ENCODE data around the gene MDK. TPM values are rescaled to one million over a fixed set of nuclear protein-coding genes. Genes with fewer than 3 reads are reported as not detected.
A peak's percentile ranks its signal among the peaks of the same experiment; 100 is the strongest.

MDK gene
- total and polyA plus RNA-seq, 2 of the 13 experiments (the other 11 are each of a cell fraction or from before 2014, with no cell fraction given) = 312 to 407 TPM

DNA sequence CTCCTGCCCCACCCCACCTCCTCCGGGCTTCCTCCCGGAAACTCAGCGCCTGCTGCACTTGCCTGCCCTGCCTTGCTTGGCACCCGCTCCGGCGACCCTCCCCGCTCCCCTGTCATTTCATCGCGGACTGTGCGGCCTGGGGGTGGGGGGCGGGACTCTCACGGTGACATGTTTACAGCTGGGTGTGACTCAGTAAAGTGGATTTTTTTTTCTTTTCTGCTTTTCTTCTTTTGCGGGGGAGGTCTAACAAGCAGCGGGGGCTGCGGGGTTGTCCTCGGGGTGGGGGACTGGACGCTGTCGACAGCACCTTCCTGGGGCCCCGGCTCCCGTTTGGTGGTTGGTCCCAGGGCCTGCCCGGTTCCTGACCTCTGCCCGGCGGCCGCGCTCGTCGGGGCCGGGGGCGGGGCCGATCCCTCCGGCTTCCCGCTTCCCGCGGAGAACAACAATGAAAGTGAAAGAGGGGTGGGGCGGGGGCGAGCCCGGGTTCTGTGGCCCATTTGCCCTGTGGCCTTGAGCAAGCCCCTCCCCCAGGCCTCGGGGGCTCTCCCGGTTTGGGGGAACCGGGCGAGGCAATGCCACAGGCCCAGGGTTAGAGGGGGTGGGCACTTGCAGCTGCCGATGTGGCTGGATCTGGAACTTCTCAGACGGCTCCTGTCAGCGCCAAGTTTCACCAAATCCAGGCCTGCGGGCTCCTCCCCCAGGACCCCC, 975 bp upstream of the MDK start (continued):
- no peak for TF ChIP-seq ZNF207 (IDR thresholded peaks at IDR 0.05; ENCODE audit: borderline replicate concordance)
- TF ChIP-seq HDAC2 (CRISPR knock-in tag; IDR thresholded peaks at IDR 0.05) = 0 out of 2 replicates have a peak, but pooled peaks have one; percentile 15
- TF ChIP-seq, protein P1, sequence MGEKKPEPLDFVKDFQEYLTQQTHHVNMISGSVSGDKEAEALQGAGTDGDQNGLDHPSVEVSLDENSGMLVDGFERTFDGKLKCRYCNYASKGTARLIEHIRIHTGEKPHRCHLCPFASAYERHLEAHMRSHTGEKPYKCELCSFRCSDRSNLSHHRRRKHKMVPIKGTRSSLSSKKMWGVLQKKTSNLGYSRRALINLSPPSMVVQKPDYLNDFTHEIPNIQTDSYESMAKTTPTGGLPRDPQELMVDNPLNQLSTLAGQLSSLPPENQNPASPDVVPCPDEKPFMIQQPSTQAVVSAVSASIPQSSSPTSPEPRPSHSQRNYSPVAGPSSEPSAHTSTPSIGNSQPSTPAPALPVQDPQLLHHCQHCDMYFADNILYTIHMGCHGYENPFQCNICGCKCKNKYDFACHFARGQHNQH (CRISPR knock-in tag; IDR thresholded peaks at IDR 0.05) = 0 out of 2 replicates have a peak, but pooled peaks have one; percentile 20
- no peak for TF ChIP-seq SIX1 (CRISPR knock-in tag; IDR thresholded peaks at IDR 0.05; ENCODE audit: borderline replicate concordance)
- peak; percentile 67; the same call in 1 of the 2 replicates for TF ChIP-seq HDAC1 (CRISPR knock-in tag; IDR thresholded peaks at IDR 0.05)
- no peak for TF ChIP-seq ZFAT (CRISPR knock-in tag; conservative IDR thresholded peaks at IDR 0.05)
- TF ChIP-seq AGO1 (IDR thresholded peaks at IDR 0.05; ENCODE audit: low read depth, low read length, poor library complexity, severe bottlenecking) = peak; percentile 92
- TF ChIP-seq TARDBP (CRISPR knock-in tag; IDR thresholded peaks at IDR 0.05) = 0 out of 2 replicates have a peak, but pooled peaks have one; percentile 28
- TF ChIP-seq FOXM1 (CRISPR knock-in tag; IDR thresholded peaks at IDR 0.05) = no peak
- TF ChIP-seq STAT5B (CRISPR knock-in tag; IDR thresholded peaks at IDR 0.05) = no peak
- no peak for TF ChIP-seq ZKSCAN5 (CRISPR knock-in tag; IDR thresholded peaks at IDR 0.05)
- TF ChIP-seq, protein P2, sequence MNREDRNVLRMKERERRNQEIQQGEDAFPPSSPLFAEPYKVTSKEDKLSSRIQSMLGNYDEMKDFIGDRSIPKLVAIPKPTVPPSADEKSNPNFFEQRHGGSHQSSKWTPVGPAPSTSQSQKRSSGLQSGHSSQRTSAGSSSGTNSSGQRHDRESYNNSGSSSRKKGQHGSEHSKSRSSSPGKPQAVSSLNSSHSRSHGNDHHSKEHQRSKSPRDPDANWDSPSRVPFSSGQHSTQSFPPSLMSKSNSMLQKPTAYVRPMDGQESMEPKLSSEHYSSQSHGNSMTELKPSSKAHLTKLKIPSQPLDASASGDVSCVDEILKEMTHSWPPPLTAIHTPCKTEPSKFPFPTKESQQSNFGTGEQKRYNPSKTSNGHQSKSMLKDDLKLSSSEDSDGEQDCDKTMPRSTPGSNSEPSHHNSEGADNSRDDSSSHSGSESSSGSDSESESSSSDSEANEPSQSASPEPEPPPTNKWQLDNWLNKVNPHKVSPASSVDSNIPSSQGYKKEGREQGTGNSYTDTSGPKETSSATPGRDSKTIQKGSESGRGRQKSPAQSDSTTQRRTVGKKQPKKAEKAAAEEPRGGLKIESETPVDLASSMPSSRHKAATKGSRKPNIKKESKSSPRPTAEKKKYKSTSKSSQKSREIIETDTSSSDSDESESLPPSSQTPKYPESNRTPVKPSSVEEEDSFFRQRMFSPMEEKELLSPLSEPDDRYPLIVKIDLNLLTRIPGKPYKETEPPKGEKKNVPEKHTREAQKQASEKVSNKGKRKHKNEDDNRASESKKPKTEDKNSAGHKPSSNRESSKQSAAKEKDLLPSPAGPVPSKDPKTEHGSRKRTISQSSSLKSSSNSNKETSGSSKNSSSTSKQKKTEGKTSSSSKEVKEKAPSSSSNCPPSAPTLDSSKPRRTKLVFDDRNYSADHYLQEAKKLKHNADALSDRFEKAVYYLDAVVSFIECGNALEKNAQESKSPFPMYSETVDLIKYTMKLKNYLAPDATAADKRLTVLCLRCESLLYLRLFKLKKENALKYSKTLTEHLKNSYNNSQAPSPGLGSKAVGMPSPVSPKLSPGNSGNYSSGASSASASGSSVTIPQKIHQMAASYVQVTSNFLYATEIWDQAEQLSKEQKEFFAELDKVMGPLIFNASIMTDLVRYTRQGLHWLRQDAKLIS (CRISPR knock-in tag; IDR thresholded peaks at IDR 0.05) = no peak
- TF ChIP-seq, protein P3, sequence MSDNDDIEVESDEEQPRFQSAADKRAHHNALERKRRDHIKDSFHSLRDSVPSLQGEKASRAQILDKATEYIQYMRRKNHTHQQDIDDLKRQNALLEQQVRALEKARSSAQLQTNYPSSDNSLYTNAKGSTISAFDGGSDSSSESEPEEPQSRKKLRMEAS (IDR thresholded peaks at IDR 0.05) = peak; percentile 21; the same call in 1 of the 2 replicates
- TF ChIP-seq MXD4 (CRISPR knock-in tag; IDR thresholded peaks at IDR 0.05) = no peak
- 0 out of 2 replicates have a peak, but pooled peaks have one; percentile 15 for TF ChIP-seq ELF1 (CRISPR knock-in tag; IDR thresholded peaks at IDR 0.05)
- TF ChIP-seq SRSF4 (IDR thresholded peaks at IDR 0.05; ENCODE audit: low read depth, low read length, poor library complexity, severe bottlenecking) = no peak
- TF ChIP-seq MAZ (IDR thresholded peaks at IDR 0.05; ENCODE audit: borderline replicate concordance, low read depth, low read length) = no peak
- TF ChIP-seq MAZ (CRISPR knock-in tag; IDR thresholded peaks at IDR 0.05; ENCODE audit: low read depth) = peak; percentile 26
- no peak for TF ChIP-seq ZNF7 (CRISPR knock-in tag; IDR thresholded peaks at IDR 0.05)
- TF ChIP-seq PAX8 (CRISPR knock-in tag; IDR thresholded peaks at IDR 0.05; ENCODE audit: borderline replicate concordance) = no peak
- no peak for TF ChIP-seq JARID2 (CRISPR knock-in tag; IDR thresholded peaks at IDR 0.05; ENCODE audit: insufficient replicate concordance)
- TF ChIP-seq, protein P4, sequence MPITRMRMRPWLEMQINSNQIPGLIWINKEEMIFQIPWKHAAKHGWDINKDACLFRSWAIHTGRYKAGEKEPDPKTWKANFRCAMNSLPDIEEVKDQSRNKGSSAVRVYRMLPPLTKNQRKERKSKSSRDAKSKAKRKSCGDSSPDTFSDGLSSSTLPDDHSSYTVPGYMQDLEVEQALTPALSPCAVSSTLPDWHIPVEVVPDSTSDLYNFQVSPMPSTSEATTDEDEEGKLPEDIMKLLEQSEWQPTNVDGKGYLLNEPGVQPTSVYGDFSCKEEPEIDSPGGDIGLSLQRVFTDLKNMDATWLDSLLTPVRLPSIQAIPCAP (CRISPR knock-in tag; IDR thresholded peaks at IDR 0.05; ENCODE audit: low read depth) = no peak
- no peak for TF ChIP-seq ZNF296 (CRISPR knock-in tag; conservative IDR thresholded peaks at IDR 0.05)
- no peak for TF ChIP-seq ZFP1 (CRISPR knock-in tag; IDR thresholded peaks at IDR 0.05)
- no peak for TF ChIP-seq NKX3-1 (CRISPR knock-in tag; IDR thresholded peaks at IDR 0.05)

Measured in HepG2 (cell line).